OCI-LY7 (cell line): Measurements from ENCODE around the gene POLR2L. TPM values are rescaled to one million over a fixed set of nuclear protein-coding genes. Genes with fewer than 3 reads are reported as not detected.

Source experiments
- BruUV-seq: library from RNA; stranded (reverse); fragments of 400-500 nt; replicated peaks from 2 replicates; lab custom pipeline; 2021; lab: Mats Ljungman, UMichigan
- CTCF ChIA-PET: fragments of 300-600 bp; sonication (Branson Sonifier 250); formaldehyde crosslinking; loops from one replicate; lab custom pipeline; 2022; ENCODE audit warnings: antibody characterized with exemption; ENCODE audit not compliant: unreplicated experiment; lab: Charles Lee
- POLR2A ChIA-PET: fragments of 300-600 bp; sonication (Branson Sonifier 250); formaldehyde crosslinking; loops from one replicate; lab custom pipeline; 2022; ENCODE audit warnings: antibody characterized with exemption; lab: Charles Lee
- DNase-seq: peaks from one replicate; pipeline ENCODE4 v3.0.0-alpha.2; 2015; ENCODE audit warnings: low spot score
- H2AFZ ChIP-seq: fragments of 200-600 bp; sonication (generic), shearing (Covaris generic); 2 replicates; pipeline ENCODE4 v1.6.1; 2014; ENCODE audit warnings: mild to moderate bottlenecking, antibody characterized with exemption, low read length, moderate library complexity
- H3K27ac ChIP-seq: fragments of 200-600 bp; sonication (generic); 2 replicates; pipeline ENCODE4 v1.5.1; 2014; ENCODE audit warnings: mixed run types, low read depth, mild to moderate bottlenecking, moderate library complexity, low read length, inconsistent platforms; ENCODE audit not compliant: poor library complexity, severe bottlenecking
- H3K36me3 ChIP-seq: fragments of 200-600 bp; sonication (generic); 2 replicates; pipeline ENCODE4 v1.6.1; 2014; ENCODE audit warnings: mild to moderate bottlenecking, antibody characterized with exemption, low read length, moderate library complexity, mixed read lengths; ENCODE audit not compliant: insufficient read depth
- H3K4me1 ChIP-seq: fragments of 200-600 bp; sonication (generic); 2 replicates; pipeline ENCODE4 v1.5.1; 2014; ENCODE audit warnings: mild to moderate bottlenecking, low read length; ENCODE audit not compliant: insufficient read depth, poor library complexity, severe bottlenecking
- H3K4me2 ChIP-seq: fragments of 200-600 bp; sonication (generic); 2 replicates; pipeline ENCODE4 v1.6.1; 2014; ENCODE audit warnings: mild to moderate bottlenecking, low read length
- H3K4me3 ChIP-seq: fragments of 200-600 bp; sonication (generic); 2 replicates; pipeline ENCODE4 v1.5.1; 2014; ENCODE audit warnings: mild to moderate bottlenecking, low read depth, low read length; ENCODE audit not compliant: poor library complexity, severe bottlenecking
- H3K79me2 ChIP-seq: fragments of 200-600 bp; sonication (generic); 2 replicates; pipeline ENCODE4 v1.6.1; 2016; ENCODE audit warnings: low read depth, mild to moderate bottlenecking, low read length, moderate library complexity, mixed read lengths; ENCODE audit not compliant: insufficient read depth
- H3K9me2 ChIP-seq: fragments of 200-600 bp; sonication (generic); 2 replicates; pipeline ENCODE4 v1.6.1; 2016; ENCODE audit warnings: mild to moderate bottlenecking, low read length, mixed read lengths; ENCODE audit not compliant: insufficient read depth
- H3K9me3 ChIP-seq: fragments of 200-600 bp; sonication (generic); 2 replicates; pipeline ENCODE4 v1.6.1; 2014; ENCODE audit warnings: mild to moderate bottlenecking, mixed run types, low read length, mixed read lengths
- H4K20me1 ChIP-seq: fragments of 200-600 bp; sonication (generic); 2 replicates; pipeline ENCODE4 v1.6.1; 2014; ENCODE audit warnings: mild to moderate bottlenecking, antibody characterized with exemption, low read length, moderate library complexity, mixed read lengths; ENCODE audit not compliant: insufficient read depth
- CTCF ChIP-seq: fragments of 200-600 bp; sonication (generic); conservative IDR thresholded peaks from 2 replicates; pipeline ENCODE4 v1.5.1; 2014; ENCODE audit warnings: mild to moderate bottlenecking, antibody characterized with exemption, low read length, moderate library complexity, mixed read lengths
- EZH2phosphoT487 ChIP-seq: fragments of 200-600 bp; sonication (generic); IDR thresholded peaks from 2 replicates; pipeline ENCODE4 v1.6.1; 2018; ENCODE audit warnings: low read depth, borderline replicate concordance, mild to moderate bottlenecking, mixed run types, antibody characterized with exemption, low read length, moderate library complexity, mixed read lengths
- intact Hi-C: fragments of 100-400 bp; cut with micrococcal nuclease; formaldehyde crosslinking; loops from one replicate; pipeline ENCODE4 v1.10.0; 2022; ENCODE audit not compliant: unreplicated experiment
- total RNA-seq, 2 experiments: library from RNA; depleted of rRNA in 1 of 2; stranded (reverse); fragments of >200 nt in 1 of 2; shearing (Covaris generic) in 1 of 2; gene quantifications; 2 replicates each; pipeline ENCODE4 v1.2.3, GENCODE V29; 2014 to 2022

The POLR2L gene
- total RNA-seq, 2 experiments from 2014 or later, result 88.3 to 206 TPM

- TF ChIP-seq EZH2phosphoT487, result no peak
- TF ChIP-seq CTCF, result no peak
- Histone ChIP-seq H3K4me2 (peak overlapping the region; percentile 87; the same call in 1 of the 2 replicates), H3K36me3 (no peaks in the 10 kb centered on the region), H3K27ac (no peak overlapping the region), H4K20me1 (no peaks in the 10 kb centered on the region), H3K4me1 (peaks cover 30% of the 10 kb centered on the region), H3K79me2 (no peaks in the 10 kb centered on the region), H3K4me3 (no peak overlapping the region), H3K9me3 (no peaks in the 10 kb centered on the region), H2AFZ (no peak overlapping the region), H3K9me2 (no peaks in the 10 kb centered on the region)
- intact Hi-C loops, result loop anchor here (1.0 to 5.0 kb wide), 3 partner anchors 59 to 203 kb away; no protein-coding TSS in a partner anchor
- no peak for DNase-seq
- CTCF ChIA-PET, result interaction anchor here (0.8 to 1.0 kb wide), 2 partner anchors 9 to 204 kb away, joined by 3 read pairs; no protein-coding TSS in a partner anchor
- no TSS peak for BruUV-seq
- POLR2A ChIA-PET, result no interaction called here
Observed at GRCh38 chr11:847876-848275, 5.5 kb upstream of the POLR2L start.

- no peak overlapping the region for H3K4me2 ChIP-seq
- H3K27ac ChIP-seq, result no peak overlapping the region
- no TSS peak for BruUV-seq
- H2AFZ ChIP-seq, result no peak overlapping the region
- ChIA-PET CTCF (interaction anchor here (0.6 kb wide), 1 partner anchor 27 kb away, joined by 3 read pairs; no protein-coding TSS in a partner anchor), POLR2A (interaction anchor here (0.6 to 0.8 kb wide), 2 partner anchors 36 to 134 kb away, joined by 3 to 6 read pairs; no protein-coding TSS in a partner anchor)
- peaks cover 30% of the 10 kb centered on the region for H3K4me1 ChIP-seq
- no peak for DNase-seq
- no peak overlapping the region for H3K4me3 ChIP-seq
- no peaks in the 10 kb centered on the region for H3K9me3 ChIP-seq
- H3K79me2 ChIP-seq, result peaks cover 7% of the 10 kb centered on the region
- TF ChIP-seq EZH2phosphoT487, result no peak
- TF ChIP-seq CTCF, result no peak
- H4K20me1 ChIP-seq, result no peaks in the 10 kb centered on the region
- no peaks in the 10 kb centered on the region for H3K36me3 ChIP-seq
- intact Hi-C loops, result loop anchor here (5.0 kb wide), 2 partner anchors 61 to 131 kb away; no protein-coding TSS in a partner anchor
- no peaks in the 10 kb centered on the region for H3K9me2 ChIP-seq
Observed at GRCh38 chr11:846496-847098, 4.3 kb upstream of the POLR2L start.
